GM11168 (cell line): ENCODE results near the gene GFPT2.

ENCODE experiments used
- in situ Hi-C: fragments of 300-500 bp; cut with MboI; formaldehyde crosslinking; loops from one replicate; pipeline ENCODE4 v1.12.0; 2022; ENCODE audit warnings: low sequenced_read_pairs; ENCODE audit not compliant: unreplicated experiment

GFPT2 gene

GRCh38 chr5:180379355-180380070 is 26.4 kb upstream of the GFPT2 start:
- in situ Hi-C loops, result no loop called here

GRCh38 chr5:180378438-180379344 is 25.6 kb upstream of the GFPT2 start:
- in situ Hi-C loops, result no loop called here

GRCh38 chr5:180377556-180378197 is 24.5 kb upstream of the GFPT2 start:
- in situ Hi-C loops, result no loop called here

- in situ Hi-C loops, result no loop called here
Observed at GRCh38 chr5:180376511-180376910, 23.4 kb upstream of the GFPT2 start.

- in situ Hi-C loops, result no loop called here
Observed at GRCh38 chr5:180375955-180376354, 22.8 kb upstream of the GFPT2 start.

GRCh38 chr5:180375291-180375690 is 22.2 kb upstream of the GFPT2 start:
- in situ Hi-C loops, result no loop called here

GRCh38 chr5:180373870-180374269 is 20.7 kb upstream of the GFPT2 start:
- in situ Hi-C loops, result no loop called here

GRCh38 chr5:180373454-180373853 is 20.3 kb upstream of the GFPT2 start:
- in situ Hi-C loops, result no loop called here

- in situ Hi-C loops, result no loop called here
Observed at GRCh38 chr5:180371949-180372348, 18.8 kb upstream of the GFPT2 start.

- in situ Hi-C loops, result no loop called here
Observed at GRCh38 chr5:180370861-180371641, 17.9 kb upstream of the GFPT2 start.

- in situ Hi-C loops, result no loop called here
Observed at GRCh38 chr5:180367991-180368390, 14.9 kb upstream of the GFPT2 start.

GRCh38 chr5:180367300-180367699 is 14.2 kb upstream of the GFPT2 start:
- in situ Hi-C loops, result no loop called here

- in situ Hi-C loops, result no loop called here
Observed at GRCh38 chr5:180366326-180366725, 13.2 kb upstream of the GFPT2 start.

- in situ Hi-C loops, result no loop called here
Observed at GRCh38 chr5:180365829-180366228, 12.7 kb upstream of the GFPT2 start.

GRCh38 chr5:180364306-180364856 is 11.2 kb upstream of the GFPT2 start:
- in situ Hi-C loops, result no loop called here

- in situ Hi-C loops, result no loop called here
Observed at GRCh38 chr5:180360078-180360957, 7.2 kb upstream of the GFPT2 start.

GRCh38 chr5:180358694-180359093 is 5.6 kb upstream of the GFPT2 start:
- in situ Hi-C loops, result no loop called here

- in situ Hi-C loops, result no loop called here
Observed at GRCh38 chr5:180358179-180358578, 5.0 kb upstream of the GFPT2 start.

GRCh38 chr5:180354966-180355365 is 1.8 kb upstream of the GFPT2 start:
- in situ Hi-C loops, result no loop called here
